ENCODE data around the gene LRRC47.
A peak's percentile ranks its signal among the peaks of the same experiment; 100 is the strongest.

Gene LRRC47

GRCh38 chr1:3824650-3825049 is 28.4 kb upstream of the LRRC47 start:
- no peak overlapping the region for H4K8ac ChIP-seq (ENCODE audit: low read depth, low read length)
- H3K79me2 ChIP-seq (ENCODE audit: control insufficient read depth, insufficient read depth, low read length, poor library complexity), result no peaks in the 10 kb centered on the region
- no peak overlapping the region for H3K23ac ChIP-seq (ENCODE audit: low read length)
- H3K18ac ChIP-seq (ENCODE audit: low read length), result no peak overlapping the region
- H2AFZ ChIP-seq (ENCODE audit: insufficient read depth, low read length, poor library complexity), result no peak overlapping the region
- H3K4ac ChIP-seq (ENCODE audit: low read depth, low read length), result no peak overlapping the region
- H2BK5ac ChIP-seq (ENCODE audit: low read depth, low read length, poor library complexity), result no peak overlapping the region
- H3K27ac ChIP-seq (ENCODE audit: low read depth, low read length), result no peak overlapping the region
- H3K36me3 ChIP-seq (ENCODE audit: control insufficient read depth in 1 of 2, insufficient read depth in 2 of 2, low read length in 2 of 2), result peaks cover 61 to 80% of the 10 kb centered on the region in 2 experiments
- no peak overlapping the region for H3K4me2 ChIP-seq (ENCODE audit: low read length)
- no peaks in the 10 kb centered on the region for H3K4me1 ChIP-seq (ENCODE audit: control insufficient read depth in 1 of 2, insufficient read depth in 2 of 2, low read length in 2 of 2)
- H2AK5ac ChIP-seq (ENCODE audit: low read length), result no peak overlapping the region
- H3K4me3 ChIP-seq (ENCODE audit: low read depth, low read length), result peak overlapping the region; percentile 28
- no peaks in the 10 kb centered on the region for H3K27me3 ChIP-seq (ENCODE audit: insufficient read depth, low read length)
- H3K9ac ChIP-seq (ENCODE audit: low read length), result no peak overlapping the region
- H3K14ac ChIP-seq (ENCODE audit: low read length), result no peak overlapping the region
- H2BK120ac ChIP-seq (ENCODE audit: insufficient read depth, low read length, poor library complexity), result no peak overlapping the region
- no CpG with 5 or more reads among the region's 8 CpGs for WGBS (ENCODE audit: extremely low coverage, insufficient coverage, insufficient read length)
- H3K9me3 ChIP-seq (ENCODE audit: insufficient read depth, low read depth, low read length), result no peaks in the 10 kb centered on the region
- no peak for DNase-seq
- H2BK12ac ChIP-seq (ENCODE audit: low read length), result no peak overlapping the region
- H4K91ac ChIP-seq (ENCODE audit: low read depth, low read length), result no peak overlapping the region
- no peaks in the 10 kb centered on the region for H3K79me1 ChIP-seq (ENCODE audit: low read length)
- H4K12ac ChIP-seq (ENCODE audit: low read depth, low read length), result no peak overlapping the region

GRCh38 chr1:3822421-3822820 is 26.1 kb upstream of the LRRC47 start:
- Histone ChIP-seq H3K4ac (ENCODE audit: low read depth, low read length) (no peak overlapping the region), H2AK5ac (ENCODE audit: low read length) (no peak overlapping the region), H3K79me1 (ENCODE audit: low read length) (no peaks in the 10 kb centered on the region), H3K4me2 (ENCODE audit: low read length) (no peak overlapping the region), H3K4me3 (ENCODE audit: low read depth, low read length) (no peak overlapping the region), H3K9ac (ENCODE audit: low read length) (no peak overlapping the region), H4K91ac (ENCODE audit: low read depth, low read length) (no peak overlapping the region), H3K18ac (ENCODE audit: low read length) (no peak overlapping the region), H4K8ac (ENCODE audit: low read depth, low read length) (no peak overlapping the region), H2BK120ac (ENCODE audit: insufficient read depth, low read length, poor library complexity) (no peak overlapping the region), H3K27me3 (ENCODE audit: insufficient read depth, low read length) (no peaks in the 10 kb centered on the region), H2BK5ac (ENCODE audit: low read depth, low read length, poor library complexity) (no peak overlapping the region), H3K36me3 (ENCODE audit: control insufficient read depth in 1 of 2, insufficient read depth in 2 of 2, low read length in 2 of 2) (peaks cover 49 to 66% of the 10 kb centered on the region in 2 experiments), H3K23ac (ENCODE audit: low read length) (no peak overlapping the region), H3K79me2 (ENCODE audit: control insufficient read depth, insufficient read depth, low read length, poor library complexity) (no peaks in the 10 kb centered on the region), H3K4me1 (ENCODE audit: control insufficient read depth in 1 of 2, insufficient read depth in 2 of 2, low read length in 2 of 2) (no peaks in the 10 kb centered on the region), H3K9me3 (ENCODE audit: insufficient read depth, low read depth, low read length) (no peaks in the 10 kb centered on the region), H2BK12ac (ENCODE audit: low read length) (no peak overlapping the region), H4K12ac (ENCODE audit: low read depth, low read length) (no peak overlapping the region), H3K27ac (ENCODE audit: low read depth, low read length) (no peak overlapping the region), H3K14ac (ENCODE audit: low read length) (no peak overlapping the region), H2AFZ (ENCODE audit: insufficient read depth, low read length, poor library complexity) (no peak overlapping the region)
- DNase-seq, result no peak
- WGBS (ENCODE audit: extremely low coverage, insufficient coverage, insufficient read length), result no CpG with 5 or more reads among the region's 16 CpGs

- H3K4me2 ChIP-seq (ENCODE audit: low read length), result no peak overlapping the region
- no peak overlapping the region for H2BK12ac ChIP-seq (ENCODE audit: low read length)
- DNase-seq, result no peak
- no peak overlapping the region for H2BK120ac ChIP-seq (ENCODE audit: insufficient read depth, low read length, poor library complexity)
- H3K18ac ChIP-seq (ENCODE audit: low read length), result no peak overlapping the region
- no peak overlapping the region for H2BK5ac ChIP-seq (ENCODE audit: low read depth, low read length, poor library complexity)
- no peaks in the 10 kb centered on the region for H3K4me1 ChIP-seq (ENCODE audit: control insufficient read depth in 1 of 2, insufficient read depth in 2 of 2, low read length in 2 of 2)
- no peaks in the 10 kb centered on the region for H3K9me3 ChIP-seq (ENCODE audit: insufficient read depth, low read depth, low read length)
- peaks cover 48 to 61% of the 10 kb centered on the region in 2 experiments for H3K36me3 ChIP-seq (ENCODE audit: control insufficient read depth in 1 of 2, insufficient read depth in 2 of 2, low read length in 2 of 2)
- no peak overlapping the region for H3K4me3 ChIP-seq (ENCODE audit: low read depth, low read length)
- no peak overlapping the region for H4K12ac ChIP-seq (ENCODE audit: low read depth, low read length)
- no peaks in the 10 kb centered on the region for H3K79me1 ChIP-seq (ENCODE audit: low read length)
- H2AK5ac ChIP-seq (ENCODE audit: low read length), result no peak overlapping the region
- WGBS (ENCODE audit: extremely low coverage, insufficient coverage, insufficient read length), result no CpG with 5 or more reads among the region's 15 CpGs
- no peak overlapping the region for H3K27ac ChIP-seq (ENCODE audit: low read depth, low read length)
- no peaks in the 10 kb centered on the region for H3K27me3 ChIP-seq (ENCODE audit: insufficient read depth, low read length)
- no peaks in the 10 kb centered on the region for H3K79me2 ChIP-seq (ENCODE audit: control insufficient read depth, insufficient read depth, low read length, poor library complexity)
- no peak overlapping the region for H3K4ac ChIP-seq (ENCODE audit: low read depth, low read length)
- H2AFZ ChIP-seq (ENCODE audit: insufficient read depth, low read length, poor library complexity), result no peak overlapping the region
- H4K91ac ChIP-seq (ENCODE audit: low read depth, low read length), result no peak overlapping the region
- H3K23ac ChIP-seq (ENCODE audit: low read length), result no peak overlapping the region
- H3K9ac ChIP-seq (ENCODE audit: low read length), result no peak overlapping the region
- no peak overlapping the region for H4K8ac ChIP-seq (ENCODE audit: low read depth, low read length)
- H3K14ac ChIP-seq (ENCODE audit: low read length), result no peak overlapping the region
Observed at GRCh38 chr1:3821908-3822307, 25.6 kb upstream of the LRRC47 start.

GRCh38 chr1:3821447-3821846 is 25.1 kb upstream of the LRRC47 start:
- H3K27me3 ChIP-seq (ENCODE audit: insufficient read depth, low read length), result no peaks in the 10 kb centered on the region
- no peak overlapping the region for H2AK5ac ChIP-seq (ENCODE audit: low read length)
- no peaks in the 10 kb centered on the region for H3K4me1 ChIP-seq (ENCODE audit: control insufficient read depth in 1 of 2, insufficient read depth in 2 of 2, low read length in 2 of 2)
- H3K23ac ChIP-seq (ENCODE audit: low read length), result no peak overlapping the region
- H2BK5ac ChIP-seq (ENCODE audit: low read depth, low read length, poor library complexity), result no peak overlapping the region
- DNase-seq, result no peak
- no peak overlapping the region for H4K8ac ChIP-seq (ENCODE audit: low read depth, low read length)
- H3K36me3 ChIP-seq (ENCODE audit: control insufficient read depth in 1 of 2, insufficient read depth in 2 of 2, low read length in 2 of 2), result peaks cover 47 to 60% of the 10 kb centered on the region in 2 experiments
- H3K4me2 ChIP-seq (ENCODE audit: low read length), result no peak overlapping the region
- no peak overlapping the region for H3K4me3 ChIP-seq (ENCODE audit: low read depth, low read length)
- no peak overlapping the region for H3K18ac ChIP-seq (ENCODE audit: low read length)
- no peaks in the 10 kb centered on the region for H3K79me1 ChIP-seq (ENCODE audit: low read length)
- H2BK120ac ChIP-seq (ENCODE audit: insufficient read depth, low read length, poor library complexity), result no peak overlapping the region
- no peak overlapping the region for H2BK12ac ChIP-seq (ENCODE audit: low read length)
- H2AFZ ChIP-seq (ENCODE audit: insufficient read depth, low read length, poor library complexity), result no peak overlapping the region
- no peaks in the 10 kb centered on the region for H3K79me2 ChIP-seq (ENCODE audit: control insufficient read depth, insufficient read depth, low read length, poor library complexity)
- H4K91ac ChIP-seq (ENCODE audit: low read depth, low read length), result no peak overlapping the region
- no peaks in the 10 kb centered on the region for H3K9me3 ChIP-seq (ENCODE audit: insufficient read depth, low read depth, low read length)
- no peak overlapping the region for H3K9ac ChIP-seq (ENCODE audit: low read length)
- H4K12ac ChIP-seq (ENCODE audit: low read depth, low read length), result no peak overlapping the region
- no peak overlapping the region for H3K14ac ChIP-seq (ENCODE audit: low read length)
- no peak overlapping the region for H3K27ac ChIP-seq (ENCODE audit: low read depth, low read length)
- WGBS (ENCODE audit: extremely low coverage, insufficient coverage, insufficient read length), result no CpG with 5 or more reads among the region's 13 CpGs
- H3K4ac ChIP-seq (ENCODE audit: low read depth, low read length), result no peak overlapping the region

Data from trophoblast cell (in vitro differentiated cells and primary cell).